Stimulated activated CD4-positive, alpha-beta T cell treated with anti-CD3 and anti-CD28 coated beads, Interleukin-12 subunit alpha, Interleukin-12 subunit beta, amount 100 ng/mL, for 4 hours (primary cell): Measurements from ENCODE around the gene MACC1.
"Not testable (repeated sequence)": the region's sequence is repeated elsewhere in the genome, so short reads cannot be mapped to it uniquely, and the experiment has no call there.

Experiments
- DNase-seq: peaks from one replicate; pipeline ENCODE4 v3.0.0-alpha.2; 2020

MACC1 gene

DNA sequence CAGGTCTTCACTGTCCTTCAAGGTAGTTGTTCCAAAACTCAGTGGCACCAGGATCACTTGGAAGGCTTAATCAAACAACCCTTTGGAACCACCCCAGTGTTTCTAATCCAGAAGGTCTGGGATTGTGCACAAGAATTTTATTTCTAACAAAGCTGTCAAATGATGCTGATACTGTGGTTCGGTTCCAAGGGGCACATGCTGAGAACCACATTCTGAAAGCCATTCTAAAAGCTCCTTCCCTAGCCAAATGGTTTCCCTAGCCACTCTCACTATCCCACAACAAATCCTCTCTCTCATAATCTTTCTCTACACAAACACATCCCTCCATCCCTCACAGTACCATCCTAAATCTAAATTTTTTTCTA, 52.1 kb downstream of the MACC1 start:
- no peak for DNase-seq

DNA sequence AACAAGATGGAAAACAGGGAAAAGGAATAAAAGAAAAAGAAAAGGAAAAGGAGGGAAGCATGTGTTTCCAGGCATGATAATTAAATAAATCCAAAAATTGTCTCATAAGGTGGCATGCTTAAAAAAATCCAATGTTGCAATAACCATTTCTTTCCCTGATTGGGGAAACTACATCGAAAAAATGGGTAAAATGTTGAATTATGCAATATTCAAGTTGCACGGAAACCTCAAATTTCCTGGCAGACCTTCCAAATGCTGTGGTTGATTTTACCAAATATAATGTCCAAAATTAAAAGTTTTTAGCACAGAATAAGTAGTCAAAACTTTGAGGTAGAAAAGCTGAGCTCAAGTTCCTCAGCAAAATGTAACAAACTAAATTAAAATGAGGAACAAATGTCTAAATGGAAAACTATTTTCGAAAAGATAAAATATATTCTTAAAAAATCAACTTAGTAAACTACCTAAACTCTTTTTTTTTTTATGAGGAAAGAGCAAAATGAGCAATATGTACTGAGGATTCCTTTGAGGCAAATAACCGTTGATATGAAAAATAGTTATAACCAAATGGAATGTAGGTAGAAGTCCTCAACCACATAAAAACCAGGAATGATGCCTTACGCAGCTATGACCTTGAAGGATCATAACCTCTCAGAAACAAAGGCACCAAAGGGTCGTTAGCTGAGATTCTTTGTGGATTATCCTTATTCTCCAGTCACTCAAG, 52.6 kb downstream of the MACC1 start:
- DNase-seq: no peak

DNA sequence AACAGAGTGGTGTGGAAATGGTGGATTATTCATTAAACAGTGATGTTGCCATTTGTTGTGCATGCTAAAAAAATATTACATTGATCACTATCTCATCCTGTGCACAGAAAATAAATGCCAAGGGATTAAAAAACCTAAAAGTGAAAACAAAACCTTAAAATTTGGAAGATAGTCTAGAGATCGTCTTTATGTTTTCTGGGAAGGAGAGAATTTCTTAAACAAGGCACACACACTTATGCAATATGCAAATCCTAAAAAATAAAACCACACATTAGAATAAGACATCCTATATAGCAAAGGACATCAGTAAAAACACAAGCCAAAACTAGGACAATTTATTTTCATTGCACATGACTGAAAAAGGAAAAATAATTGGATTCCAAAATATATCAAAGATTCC, 54.5 kb downstream of the MACC1 start:
- no peak for DNase-seq

DNA sequence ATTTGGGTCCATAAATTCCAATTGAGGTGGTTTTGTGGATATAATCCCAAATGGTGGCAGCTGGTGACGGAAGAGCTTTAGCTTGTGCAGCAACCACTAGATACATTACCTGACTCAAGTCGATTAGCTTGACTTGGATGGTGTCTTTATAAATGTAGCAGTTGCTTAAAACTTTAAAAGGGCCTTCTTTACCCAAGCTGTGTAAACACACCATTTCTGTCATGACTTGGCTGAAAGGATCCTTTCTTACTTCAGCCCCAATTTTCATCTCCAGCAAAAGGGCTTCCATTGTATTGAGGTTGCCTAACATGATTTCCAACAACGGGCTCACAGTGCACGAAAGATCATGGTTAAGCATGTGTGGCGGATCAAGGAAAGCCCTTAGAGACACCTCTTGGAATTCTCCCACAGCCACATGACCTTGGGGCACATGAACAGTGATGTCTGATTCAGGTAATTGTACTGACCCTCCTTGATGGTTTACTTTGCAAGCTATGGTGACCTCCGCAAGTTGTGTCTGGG, 57.9 kb downstream of the MACC1 start:
- no peak for DNase-seq

DNA sequence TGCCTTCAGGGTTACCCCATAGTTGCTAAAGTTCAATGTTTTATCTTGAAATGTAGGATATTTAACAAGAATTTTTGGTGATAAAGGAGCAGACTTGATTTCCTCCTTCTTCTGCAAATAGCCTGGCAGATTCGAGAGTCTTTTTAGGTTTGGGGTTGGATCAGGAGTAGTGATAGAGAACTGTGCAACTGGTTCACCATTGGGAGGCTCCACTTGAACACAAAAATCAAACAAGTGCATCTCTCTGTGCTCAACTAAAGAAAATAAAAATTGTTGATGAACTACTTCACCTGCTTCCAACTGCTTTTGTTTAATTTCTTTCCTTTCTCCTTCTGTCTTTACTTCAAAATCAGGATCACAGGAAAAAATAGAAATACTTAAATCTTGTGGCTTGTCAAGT, 58.5 kb downstream of the MACC1 start:
- no peak for DNase-seq

DNA sequence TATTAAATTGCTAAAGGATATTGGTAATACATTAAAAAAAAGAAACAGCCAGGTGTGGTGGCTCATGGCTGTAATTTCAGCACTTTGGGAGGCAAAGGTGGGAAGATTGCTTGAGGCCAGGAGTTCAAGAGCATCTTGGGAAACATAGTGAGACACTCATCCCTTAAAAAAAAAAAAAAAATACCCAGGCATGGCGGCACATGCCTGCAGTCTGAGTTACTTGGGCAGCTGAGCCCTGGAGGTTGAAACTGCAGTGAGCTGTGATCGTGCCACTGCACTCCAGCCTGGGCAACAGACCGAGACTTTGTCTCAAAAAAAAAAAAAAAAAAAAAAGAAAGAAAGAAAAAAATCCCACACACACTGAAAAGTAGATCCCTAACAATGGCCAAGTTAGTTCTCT, 59.7 kb downstream of the MACC1 start:
- no peak for DNase-seq

DNA sequence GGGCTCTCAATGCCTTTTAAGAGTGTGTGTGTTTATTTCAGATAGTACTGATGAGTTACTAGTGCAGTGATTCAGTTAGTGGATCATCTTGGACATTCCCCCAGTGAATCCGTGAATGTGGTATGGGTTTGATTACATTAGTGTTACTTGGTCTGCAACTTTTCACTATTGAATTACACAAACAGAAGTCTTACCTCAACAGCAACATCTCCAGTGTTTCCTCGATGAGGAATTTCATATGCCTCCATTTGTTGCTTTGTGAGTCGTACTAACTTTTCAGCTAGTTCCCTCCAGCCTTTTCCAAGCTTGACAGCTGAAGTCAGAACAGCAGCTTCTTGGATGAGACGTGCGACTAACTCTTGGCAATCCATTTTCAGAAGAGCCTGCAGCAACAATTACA, 63.2 kb downstream of the MACC1 start:
- DNase-seq: no peak

DNA sequence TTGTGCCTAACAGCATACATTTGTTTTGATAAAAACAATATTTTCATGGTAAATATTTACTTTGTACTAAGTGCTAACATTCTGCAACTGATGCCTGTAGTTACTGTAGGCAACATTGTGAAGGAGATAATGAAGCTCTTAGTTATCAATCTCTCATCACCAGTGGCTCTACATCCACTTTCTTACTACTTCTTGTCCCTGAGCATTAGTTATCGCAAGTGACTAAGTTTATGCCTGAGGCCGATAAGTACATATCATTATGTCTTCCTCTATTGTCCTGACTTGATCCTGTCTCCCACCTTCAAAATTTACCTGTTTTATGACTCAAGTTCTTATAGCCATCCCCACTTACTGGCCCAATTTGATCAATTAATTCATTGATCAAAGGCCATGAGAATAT, 63.6 kb downstream of the MACC1 start:
- no peak for DNase-seq

DNA sequence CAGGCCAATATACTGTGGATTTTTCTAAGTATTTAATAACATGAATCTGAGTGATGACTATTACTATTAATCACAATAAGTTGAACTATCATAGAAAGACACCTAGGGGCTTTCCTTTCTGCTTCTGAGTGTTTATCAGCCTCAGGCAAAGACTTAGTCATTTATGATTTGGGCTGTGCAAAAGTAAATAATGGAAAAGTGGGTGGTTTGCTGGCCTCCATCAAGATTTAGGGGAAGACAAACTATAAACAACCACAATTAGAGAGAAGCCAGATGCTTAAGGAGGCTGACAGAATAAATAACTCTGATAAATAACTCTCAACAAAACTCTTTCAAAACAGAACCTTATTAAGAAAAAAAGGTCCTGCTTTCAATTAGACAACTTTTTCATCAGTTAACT, 64.7 kb downstream of the MACC1 start:
- no peak for DNase-seq

DNA sequence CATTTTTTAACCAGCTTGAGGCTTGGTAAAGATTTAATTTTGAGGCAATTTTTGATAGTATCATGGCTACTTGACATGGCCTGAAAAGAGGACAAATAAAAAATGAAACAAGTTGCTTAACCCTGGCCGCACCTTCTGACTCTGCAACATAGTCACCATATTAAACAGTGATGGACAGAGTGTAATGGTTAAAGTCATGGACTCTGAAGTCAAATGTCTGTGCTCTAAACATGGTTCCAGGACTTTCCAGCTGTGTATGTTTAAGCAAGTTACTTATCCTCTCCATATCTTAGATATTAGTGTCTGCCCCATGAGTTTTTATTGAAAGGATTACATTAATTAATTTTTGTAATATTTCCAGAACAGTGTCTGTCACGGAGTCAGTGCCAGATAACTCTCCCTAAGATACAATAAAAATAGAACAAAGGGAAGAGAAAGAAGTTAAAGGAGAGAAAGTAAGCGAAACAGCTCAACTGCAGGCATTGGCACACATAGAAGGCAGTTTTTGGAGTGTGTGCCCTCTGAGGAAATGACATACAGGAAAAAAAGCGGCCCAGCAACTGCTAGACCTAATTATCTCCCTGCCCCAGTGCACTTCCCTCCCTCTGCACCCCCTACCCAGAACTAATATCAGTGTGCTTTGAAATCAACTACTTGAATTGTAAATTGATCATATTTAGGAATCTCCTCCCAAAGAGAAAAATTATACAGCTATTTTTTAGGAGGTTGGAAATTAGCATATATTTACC, 65.3 kb downstream of the MACC1 start:
- DNase-seq: no peak

DNA sequence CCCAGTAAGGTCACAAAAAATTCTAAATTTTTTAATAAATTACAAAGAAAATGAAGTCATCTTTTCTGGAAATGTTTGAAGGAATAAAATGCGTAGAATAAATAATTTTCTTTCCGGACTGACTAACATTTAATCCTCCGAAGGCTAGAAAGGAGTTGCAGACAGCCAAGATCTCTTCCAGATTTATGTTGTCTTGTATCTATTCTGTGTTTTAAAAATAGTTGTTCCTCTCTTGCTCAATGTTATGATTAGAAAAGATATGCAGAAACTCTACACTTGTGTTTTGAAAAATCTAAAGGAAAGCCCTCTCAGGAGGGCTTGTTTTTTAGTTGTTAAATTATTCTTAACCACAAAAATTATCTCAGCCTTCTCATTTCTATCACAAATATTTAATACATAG, 70.7 kb downstream of the MACC1 start:
- DNase-seq: no peak

DNA sequence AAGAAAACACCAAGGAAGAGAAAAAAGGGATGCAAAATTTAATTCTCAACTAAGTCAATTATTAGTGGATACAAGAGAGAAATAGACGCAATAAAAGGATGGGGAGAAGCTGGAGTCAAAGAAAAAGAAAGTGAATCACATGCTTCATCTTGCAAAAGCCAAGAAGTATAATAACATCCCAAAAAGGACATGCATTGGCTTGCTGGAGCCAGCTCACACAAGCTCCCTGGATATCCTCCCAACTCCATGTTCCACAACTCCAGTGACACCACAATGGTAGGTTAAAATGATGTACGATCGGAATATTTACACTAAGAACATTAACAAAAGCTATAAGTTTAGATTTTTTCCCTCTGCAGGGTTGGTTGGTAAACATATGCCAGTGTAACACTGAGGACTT, 72.4 kb downstream of the MACC1 start:
- no peak for DNase-seq

DNA sequence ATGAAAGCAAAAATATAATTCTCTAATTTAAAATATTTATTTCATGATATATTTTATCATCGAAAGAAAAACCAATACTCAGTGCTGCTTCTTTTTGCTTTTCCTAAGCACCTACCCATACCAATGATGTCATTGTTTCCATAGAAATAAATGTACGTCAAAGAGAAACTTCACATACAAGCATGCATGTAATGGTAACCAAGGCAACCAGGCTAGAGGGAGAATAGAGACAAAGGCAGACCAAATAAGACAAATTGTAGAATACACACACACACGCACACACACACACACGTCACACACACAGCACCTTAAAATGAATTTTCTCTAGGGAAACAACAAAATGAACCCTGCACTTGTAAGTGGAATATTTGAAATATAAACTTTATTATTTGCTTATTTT, 75.5 kb downstream of the MACC1 start:
- no peak for DNase-seq

DNA sequence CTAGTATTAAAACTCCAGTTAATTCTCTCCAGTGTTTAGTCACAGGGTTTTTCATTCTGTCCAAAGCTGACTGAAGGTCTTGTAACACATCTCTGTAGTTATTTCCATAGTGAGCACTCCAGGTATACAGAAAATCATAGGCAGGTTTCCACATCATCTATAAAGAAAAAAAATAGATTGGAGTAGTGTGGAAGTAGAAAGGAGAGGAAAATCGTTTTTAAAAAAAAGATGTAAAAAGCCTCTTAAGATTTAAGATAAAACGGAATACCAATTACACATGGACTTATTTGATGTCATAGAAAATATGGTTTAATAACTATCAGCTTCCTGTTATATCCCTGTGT, 76.2 kb downstream of the MACC1 start:
- no peak for DNase-seq

DNA sequence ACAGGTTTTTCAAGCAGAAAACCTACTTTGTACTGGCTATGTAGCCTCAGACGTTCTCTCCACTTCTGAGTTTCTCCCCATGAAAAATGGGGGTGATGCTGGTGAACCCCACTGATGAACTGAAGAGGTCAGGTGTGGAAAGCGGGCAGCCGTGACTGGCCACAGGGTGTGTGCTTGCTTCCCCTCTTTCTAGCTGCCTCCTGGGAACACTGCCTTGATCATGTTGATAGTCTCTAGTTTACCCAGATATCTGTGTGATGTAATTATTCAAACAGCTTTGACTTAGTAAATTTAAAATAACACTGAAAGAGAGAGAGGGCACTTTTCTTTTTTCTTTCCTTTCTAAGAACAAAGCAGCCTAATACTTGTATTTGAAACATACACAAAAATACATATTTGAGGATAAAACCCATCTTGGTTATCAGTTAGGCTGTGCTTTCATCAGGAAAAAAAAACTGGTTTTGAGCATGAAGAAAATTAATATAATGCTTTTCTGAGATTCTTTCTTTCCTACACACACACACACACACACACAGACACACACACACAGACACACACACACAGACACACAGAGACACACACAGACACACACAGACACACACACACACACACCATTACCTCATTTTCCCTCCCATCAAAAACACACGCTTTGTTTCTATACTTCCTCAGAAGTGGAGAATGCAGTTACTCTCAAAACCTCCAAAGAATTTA, 76.7 kb downstream of the MACC1 start:
- DNase-seq: no peak

DNA sequence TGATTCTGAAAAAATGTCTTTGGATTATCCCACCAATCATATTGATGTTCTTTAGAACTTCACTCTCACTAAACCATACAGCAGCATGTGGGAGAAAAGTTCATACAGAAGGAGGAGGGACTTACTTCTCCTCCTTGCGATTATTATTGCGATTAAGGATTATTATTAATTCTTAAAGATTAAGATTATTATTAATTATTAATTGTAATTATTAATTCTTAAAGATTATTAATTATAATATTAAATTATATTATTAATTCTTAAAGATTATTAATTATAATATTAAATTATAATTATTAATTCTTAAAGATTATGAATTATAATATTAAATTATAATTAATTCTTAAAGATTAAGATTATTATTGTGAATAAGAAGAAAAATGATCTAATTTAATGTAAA, 80.5 kb downstream of the MACC1 start:
- no peak for DNase-seq

DNA sequence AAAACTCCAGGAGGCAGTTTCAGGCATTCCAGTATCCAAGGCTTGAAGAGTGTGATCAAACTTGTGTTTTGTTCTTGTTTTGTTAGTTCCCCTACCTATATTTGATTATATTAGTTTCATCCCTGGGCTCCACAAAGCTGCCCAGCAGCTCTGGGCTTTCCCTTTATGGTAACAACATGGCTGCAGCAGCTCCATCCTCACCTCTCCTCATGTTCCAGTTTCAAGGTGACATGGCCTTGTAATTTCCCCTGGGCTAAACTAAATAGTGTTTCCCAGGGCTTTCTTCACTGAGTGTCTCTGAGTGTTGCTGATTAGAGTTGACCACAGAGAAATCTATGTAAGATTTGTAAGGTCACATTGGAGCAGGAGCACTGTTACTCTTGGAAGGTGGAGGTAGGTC, 83.4 kb downstream of the MACC1 start:
- no peak for DNase-seq

DNA sequence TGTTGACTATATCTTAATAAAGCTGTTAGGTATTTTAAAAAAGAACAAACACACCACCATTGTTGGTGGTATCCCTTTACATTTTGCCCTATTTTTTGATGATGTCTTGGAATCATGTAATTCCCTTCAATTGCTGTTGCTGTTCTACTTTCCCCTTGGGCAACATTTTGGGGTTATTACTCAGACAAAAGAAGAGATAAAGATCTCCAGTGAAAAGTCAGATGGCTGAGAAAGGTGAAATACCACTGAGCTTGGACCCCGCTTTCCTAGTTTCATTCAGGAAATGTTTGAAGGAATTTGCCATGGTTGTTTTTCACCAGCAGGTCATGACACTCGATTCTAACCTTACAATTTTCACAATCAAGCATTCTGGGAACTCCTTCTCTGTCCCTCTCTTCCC, 84.6 kb downstream of the MACC1 start:
- no peak for DNase-seq

DNA sequence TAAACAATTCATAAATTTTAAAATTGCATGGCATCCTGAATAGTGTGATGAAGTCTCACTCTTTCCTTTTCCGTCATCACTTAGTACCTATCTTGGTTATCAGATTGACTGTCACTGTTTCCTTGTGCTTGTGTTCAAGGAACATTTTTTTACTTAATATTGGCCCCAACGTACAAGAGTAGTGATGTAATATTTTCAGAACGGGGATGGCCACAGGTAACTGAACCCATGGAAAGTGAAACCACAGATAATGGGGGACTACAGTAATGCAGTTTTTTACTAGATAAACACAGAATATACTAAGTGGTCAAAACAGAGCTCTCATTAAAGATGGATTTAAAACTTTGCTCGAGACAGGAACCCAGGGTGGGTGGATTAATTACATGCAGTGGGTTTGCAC, 85.4 kb downstream of the MACC1 start:
- DNase-seq: no peak

DNA sequence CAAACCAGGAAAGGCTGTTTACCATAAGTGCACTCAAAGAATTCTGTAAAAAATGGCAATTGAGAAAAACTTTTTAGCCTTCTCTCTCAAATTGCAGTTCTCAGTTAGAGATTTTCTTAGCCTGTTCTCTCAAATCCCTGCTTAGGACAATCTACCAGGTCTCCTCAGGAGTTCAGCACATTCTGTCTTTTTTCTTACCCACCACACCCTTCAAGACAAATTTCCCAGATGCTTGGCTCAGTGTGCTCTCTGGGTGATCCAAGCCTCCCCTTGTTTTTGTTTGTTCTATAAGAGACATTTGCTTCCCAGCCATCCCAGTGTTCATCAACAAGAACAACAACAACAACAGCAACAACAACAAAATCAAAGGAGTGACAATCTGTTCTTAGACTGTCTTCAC, 87.3 kb downstream of the MACC1 start:
- no peak for DNase-seq

DNA sequence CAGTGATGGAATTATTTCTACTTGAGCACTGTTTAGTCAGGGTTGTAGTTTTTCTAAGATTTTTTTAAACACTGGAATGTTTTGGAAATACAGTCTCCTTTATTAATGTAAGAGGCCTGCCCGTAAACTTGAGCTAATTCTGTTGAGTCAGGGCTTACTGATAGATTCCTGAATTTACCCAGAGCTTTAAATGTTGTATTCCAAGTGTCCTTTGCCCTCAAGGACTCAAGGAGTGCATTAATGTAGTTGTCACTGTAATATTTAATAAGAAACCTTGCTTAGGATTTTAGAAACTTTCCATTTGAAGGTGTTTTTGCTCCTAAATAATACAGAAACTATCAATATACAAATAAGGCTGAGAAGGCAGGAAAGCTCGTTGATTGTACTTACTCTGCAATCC, 89.2 kb downstream of the MACC1 start:
- no peak for DNase-seq

DNA sequence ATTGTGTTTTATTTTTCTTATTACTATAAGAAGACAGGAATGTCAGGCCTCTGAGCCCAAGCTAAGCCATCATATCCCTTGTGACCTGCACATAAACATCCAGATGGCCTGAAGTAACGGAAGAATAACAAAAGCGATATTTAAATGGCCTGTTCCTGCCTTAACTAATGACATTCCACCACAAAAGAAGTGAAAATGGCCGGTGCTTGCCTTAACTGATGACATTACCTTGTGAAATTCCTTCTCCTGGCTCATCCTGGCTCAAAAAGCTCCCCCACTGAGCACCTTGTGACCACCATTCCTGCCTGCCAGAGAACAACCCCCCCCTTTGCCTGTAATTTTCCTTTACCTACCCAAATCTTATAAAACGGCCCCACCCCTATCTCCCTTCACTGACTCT, 91.1 kb downstream of the MACC1 start:
- not testable (repeated sequence) for DNase-seq

DNA sequence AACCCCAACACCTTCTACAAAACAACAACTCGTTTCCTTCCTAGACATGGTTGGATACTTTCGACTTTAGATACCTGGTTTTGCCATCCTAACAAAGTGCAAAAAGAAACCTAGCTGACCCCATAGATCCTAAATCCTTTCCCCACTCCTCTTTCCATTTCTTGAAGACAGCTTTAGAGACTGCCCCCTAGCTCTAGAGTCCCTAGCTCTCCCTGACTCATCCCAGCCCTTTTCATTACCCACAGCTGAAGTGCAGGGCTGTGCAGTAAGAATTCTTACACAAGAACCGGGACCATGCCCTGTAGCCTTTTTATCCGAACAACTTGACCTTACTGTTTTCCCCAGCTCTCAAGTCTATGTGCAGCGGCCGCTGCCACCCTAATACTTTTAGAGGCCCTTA, 93.1 kb downstream of the MACC1 start:
- not testable (repeated sequence) for DNase-seq

DNA sequence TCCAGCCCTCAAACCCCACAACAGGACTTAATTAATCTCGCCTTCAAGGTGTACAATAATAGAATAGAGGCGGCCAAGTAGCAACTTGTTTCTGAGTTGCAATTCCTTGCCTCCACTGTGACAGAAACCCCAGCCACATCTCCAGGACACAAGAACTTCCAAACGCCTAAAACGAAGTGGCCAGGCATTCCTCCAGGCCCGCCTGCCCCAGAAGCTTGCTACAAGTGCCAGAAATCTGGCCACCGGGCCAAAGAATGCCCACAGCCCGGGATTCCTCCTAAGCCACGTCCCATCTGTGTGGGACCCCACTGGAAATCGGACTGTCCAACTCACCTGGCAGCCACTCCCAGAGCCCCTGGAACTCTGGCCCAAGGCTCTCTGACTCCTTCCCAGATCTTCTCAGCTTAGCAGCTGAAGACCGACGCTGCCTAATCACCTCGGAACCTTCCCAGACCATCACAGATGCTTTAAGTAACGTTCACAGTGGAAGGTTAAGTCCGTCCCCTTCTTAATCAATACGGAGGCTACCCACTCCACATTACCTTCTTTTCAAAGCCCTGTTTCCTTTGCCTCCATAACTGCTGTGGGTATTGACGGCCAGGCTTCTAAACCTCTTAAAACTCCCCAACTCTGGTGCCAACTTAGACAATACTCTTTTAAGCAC, 94.4 kb downstream of the MACC1 start:
- not testable (repeated sequence) for DNase-seq
